HFFc6 (cell line): ENCODE results near the gene EPHB3. TPM values are rescaled to one million over a fixed set of nuclear protein-coding genes. Genes with fewer than 3 reads are reported as not detected.

Experiments
- DNase-seq: peaks from one replicate; pipeline ENCODE4 v3.0.0-alpha.2; 2018
- H3K27ac Mint-ChIP-seq: 2 replicates; pipeline ENCODE4 v1.8.0; 2020; ENCODE audit warnings: mild to moderate bottlenecking, mixed read lengths
- H3K27me3 Mint-ChIP-seq: 2 replicates; pipeline ENCODE4 v1.8.0; 2021; ENCODE audit warnings: mild to moderate bottlenecking, moderate library complexity, mixed read lengths; ENCODE audit not compliant: insufficient read depth
- H3K36me3 Mint-ChIP-seq: 2 replicates; pipeline ENCODE4 v1.8.0; 2021; ENCODE audit warnings: low read depth, mixed read lengths
- H3K4me1 Mint-ChIP-seq: 2 replicates; pipeline ENCODE4 v1.8.0; 2020; ENCODE audit warnings: low read depth, mixed read lengths
- H3K4me3 Mint-ChIP-seq: 2 replicates; pipeline ENCODE4 v1.8.0; 2020; ENCODE audit warnings: mild to moderate bottlenecking, moderate library complexity, mixed read lengths
- H3K9me3 Mint-ChIP-seq: 2 replicates; pipeline ENCODE4 v1.8.0; 2020; ENCODE audit warnings: mild to moderate bottlenecking, mixed read lengths
- total RNA-seq, 6 experiments: library from RNA; stranded (reverse); fragmentation: NEBNext Ultra II Directional; extraction: Animal tissue kit (Norgen Biotek cat#: 25700); gene quantifications; 2 replicates in 1 of 6; 3 replicates in 5 of 6; pipeline ENCODE4 v1.2.3, GENCODE V29; 2021
- TF ChIP-seq, protein P1 (sequence below): fragments of 200-600 bp; sonication (generic); IDR thresholded peaks from 2 replicates; pipeline ENCODE4 v1.5.0; 2021; ENCODE audit warnings: antibody characterized with exemption, mild to moderate bottlenecking

EPHB3 gene
- total RNA-seq, 6 experiments from 2014 or later = 3.0 to 6.6 (median 3.6) TPM

DNA sequence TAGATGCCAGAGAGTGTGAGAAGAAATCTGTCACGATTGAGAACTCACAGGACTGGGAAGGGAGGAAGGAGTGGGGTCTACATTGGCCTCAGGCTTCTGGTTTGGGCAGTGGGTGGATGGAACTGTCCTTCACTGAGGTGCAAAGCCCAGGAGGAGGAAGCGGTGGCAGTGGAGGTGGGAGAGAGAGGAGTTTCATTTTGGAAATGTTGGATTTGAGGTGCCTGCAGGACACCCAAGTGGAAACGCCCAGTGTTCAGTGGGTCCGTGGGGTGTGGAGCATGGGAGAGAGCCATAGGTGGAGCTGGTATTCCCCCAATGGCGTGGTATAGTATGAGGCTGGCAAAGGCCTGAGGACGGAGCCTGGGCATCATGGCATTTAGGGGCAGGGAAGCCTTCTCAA lies 9.3 kb upstream of the EPHB3 start:
- Mint-ChIP-seq H3K4me1 (no peaks in the 10 kb centered on the region), H3K36me3 (no peaks in the 10 kb centered on the region), H3K9me3 (no peaks in the 10 kb centered on the region), H3K4me3 (no peak overlapping the region), H3K27ac (no peak overlapping the region), H3K27me3 (peaks cover 57% of the 10 kb centered on the region)
- DNase-seq = no peak
- TF ChIP-seq, protein P1, sequence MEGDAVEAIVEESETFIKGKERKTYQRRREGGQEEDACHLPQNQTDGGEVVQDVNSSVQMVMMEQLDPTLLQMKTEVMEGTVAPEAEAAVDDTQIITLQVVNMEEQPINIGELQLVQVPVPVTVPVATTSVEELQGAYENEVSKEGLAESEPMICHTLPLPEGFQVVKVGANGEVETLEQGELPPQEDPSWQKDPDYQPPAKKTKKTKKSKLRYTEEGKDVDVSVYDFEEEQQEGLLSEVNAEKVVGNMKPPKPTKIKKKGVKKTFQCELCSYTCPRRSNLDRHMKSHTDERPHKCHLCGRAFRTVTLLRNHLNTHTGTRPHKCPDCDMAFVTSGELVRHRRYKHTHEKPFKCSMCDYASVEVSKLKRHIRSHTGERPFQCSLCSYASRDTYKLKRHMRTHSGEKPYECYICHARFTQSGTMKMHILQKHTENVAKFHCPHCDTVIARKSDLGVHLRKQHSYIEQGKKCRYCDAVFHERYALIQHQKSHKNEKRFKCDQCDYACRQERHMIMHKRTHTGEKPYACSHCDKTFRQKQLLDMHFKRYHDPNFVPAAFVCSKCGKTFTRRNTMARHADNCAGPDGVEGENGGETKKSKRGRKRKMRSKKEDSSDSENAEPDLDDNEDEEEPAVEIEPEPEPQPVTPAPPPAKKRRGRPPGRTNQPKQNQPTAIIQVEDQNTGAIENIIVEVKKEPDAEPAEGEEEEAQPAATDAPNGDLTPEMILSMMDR = no peak

DNA sequence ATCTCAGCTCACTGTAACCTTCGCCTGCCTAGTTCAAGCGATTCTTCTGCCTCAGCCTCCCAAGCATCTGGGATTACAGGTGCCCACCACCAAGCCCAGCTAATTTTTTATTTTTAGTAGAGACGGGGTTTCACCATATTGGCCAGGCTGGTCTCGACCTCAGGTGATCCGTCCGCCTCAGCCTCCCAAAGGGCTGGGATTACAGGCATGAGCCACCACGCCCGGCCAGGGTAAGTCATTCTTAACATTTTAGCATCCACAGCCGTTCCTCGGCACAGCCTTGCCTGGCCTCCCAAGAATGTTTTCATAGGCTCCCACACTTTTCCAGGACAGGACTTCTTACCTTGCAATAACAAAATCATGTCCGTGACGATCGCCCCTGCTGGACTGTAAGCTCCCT lies 8.7 kb upstream of the EPHB3 start:
- no peak for DNase-seq
- Mint-ChIP-seq H3K27ac (no peak overlapping the region), H3K9me3 (no peaks in the 10 kb centered on the region), H3K4me3 (no peak overlapping the region), H3K36me3 (no peaks in the 10 kb centered on the region), H3K4me1 (no peaks in the 10 kb centered on the region), H3K27me3 (peaks cover 60% of the 10 kb centered on the region)
- TF ChIP-seq, protein P1 = no peak

DNA sequence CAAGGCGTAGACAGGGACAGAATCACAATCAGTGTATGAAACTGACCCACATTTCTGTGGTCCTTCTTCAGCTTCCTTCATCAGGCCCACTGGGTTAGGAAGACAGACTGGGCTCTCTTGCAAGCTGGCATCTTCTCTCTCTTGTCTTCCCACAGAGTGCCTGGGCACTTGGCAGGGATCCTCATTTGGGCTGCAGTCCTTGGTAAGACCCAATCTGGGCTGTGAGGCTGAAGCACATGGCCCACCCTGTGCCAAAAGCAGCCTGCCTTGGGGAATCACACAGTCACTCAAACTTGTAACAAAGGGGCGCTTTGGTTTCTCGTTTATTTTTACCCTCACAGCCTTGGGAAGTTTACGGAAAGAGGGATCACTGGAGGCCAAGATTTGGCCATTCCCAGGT lies 8.2 kb upstream of the EPHB3 start:
- Mint-ChIP-seq H3K27me3 (peaks cover 58% of the 10 kb centered on the region), H3K36me3 (no peaks in the 10 kb centered on the region), H3K4me1 (no peaks in the 10 kb centered on the region), H3K9me3 (no peaks in the 10 kb centered on the region), H3K4me3 (no peak overlapping the region), H3K27ac (no peak overlapping the region)
- TF ChIP-seq, protein P1 = no peak
- no peak for DNase-seq

DNA sequence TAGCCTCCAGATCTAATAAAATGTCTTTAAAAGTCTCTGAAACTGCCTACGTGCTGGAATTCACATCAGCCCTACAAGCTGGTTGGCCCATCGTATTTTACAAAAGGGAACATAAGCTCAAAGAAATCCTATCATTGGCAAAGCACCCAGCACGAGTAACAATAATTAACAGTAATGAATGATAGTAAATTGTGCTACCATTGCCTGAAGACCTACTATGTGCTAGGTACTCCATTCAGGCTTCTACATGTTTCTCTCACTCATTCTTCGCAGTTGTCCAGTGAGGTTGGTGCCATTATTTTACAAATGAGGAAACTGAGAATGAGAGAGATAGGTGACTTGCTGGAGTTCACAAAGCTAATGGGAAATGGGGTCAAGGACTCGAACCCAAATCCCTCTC lies 7.1 kb upstream of the EPHB3 start:
- TF ChIP-seq, protein P1 = no peak
- no peaks in the 10 kb centered on the region for H3K9me3 Mint-ChIP-seq
- H3K27ac Mint-ChIP-seq = no peak overlapping the region
- H3K36me3 Mint-ChIP-seq = no peaks in the 10 kb centered on the region
- H3K4me1 Mint-ChIP-seq = no peaks in the 10 kb centered on the region
- no peak for DNase-seq
- peaks cover 57% of the 10 kb centered on the region for H3K27me3 Mint-ChIP-seq
- H3K4me3 Mint-ChIP-seq = no peak overlapping the region

DNA sequence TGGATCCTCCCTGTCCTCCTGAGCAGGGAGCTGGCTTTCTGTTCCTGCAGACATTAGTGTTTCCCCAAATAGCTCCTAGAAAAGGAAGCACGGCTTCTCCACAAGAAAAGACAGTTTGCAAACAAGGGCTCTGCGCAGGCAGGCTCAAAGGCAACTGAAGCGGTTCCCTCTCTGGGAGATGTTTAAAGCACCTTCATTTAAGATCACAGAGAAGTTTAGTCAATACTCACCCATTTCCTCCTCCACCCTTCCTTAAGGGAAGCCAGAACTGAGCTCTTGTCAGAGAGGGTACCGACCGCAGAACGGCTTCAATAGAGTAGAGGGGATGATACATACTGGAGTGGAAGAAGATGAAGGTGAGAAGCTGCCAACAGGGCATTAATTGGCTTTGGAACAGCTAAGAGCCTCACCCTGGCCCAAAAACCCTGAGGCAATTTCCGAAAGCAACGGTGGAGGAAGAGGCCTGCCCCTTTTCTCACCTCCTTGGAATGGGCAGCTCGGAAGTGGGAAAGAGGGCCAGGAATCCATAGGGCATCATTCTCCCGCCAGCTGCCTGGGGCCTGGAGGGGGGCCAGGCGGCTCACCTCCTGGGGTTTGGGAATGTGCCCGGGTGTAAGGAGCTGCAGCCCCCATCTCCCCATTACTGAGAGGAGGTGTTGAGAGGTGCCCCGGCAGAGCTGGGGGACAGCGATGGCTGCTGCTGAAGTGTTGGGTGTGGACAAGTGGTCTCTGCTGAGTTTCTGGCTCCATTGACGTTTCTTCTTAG lies 4.8 kb upstream of the EPHB3 start:
- no peaks in the 10 kb centered on the region for H3K36me3 Mint-ChIP-seq
- H3K4me3 Mint-ChIP-seq = no peak overlapping the region
- TF ChIP-seq, protein P1 = no peak
- no peaks in the 10 kb centered on the region for H3K9me3 Mint-ChIP-seq
- H3K4me1 Mint-ChIP-seq = peaks cover 10% of the 10 kb centered on the region
- H3K27ac Mint-ChIP-seq = no peak overlapping the region
- no peak for DNase-seq
- peaks cover 44% of the 10 kb centered on the region for H3K27me3 Mint-ChIP-seq
